Lung (tissue), 12 donors: ENCODE data around the gene PRKN. TPM values are rescaled to one million over a fixed set of nuclear protein-coding genes. Genes with fewer than 3 reads are reported as not detected.

Experiments used
- ATAC-seq: fragments of 200-7000 bp; cut with Tn5 transposase; one replicate; pipeline ENCODE4 v1.9.1; 2020; ENCODE audit warnings: moderate number of reproducible peaks; ENCODE audit not compliant: insufficient read depth, low FRiP score
- DNase-seq, 3 donors: peaks; one replicate each; pipeline ENCODE4 v3.0.0-alpha.2; 2013 to 2017
- H3K27ac ChIP-seq, 2 donors: one replicate each; pipeline ENCODE4 v1.5.1; 2013; ENCODE audit warnings: mild to moderate bottlenecking in 2 of 2, moderate library complexity in 2 of 2, control low read depth in 1 of 2, inconsistent platforms in 1 of 2, low read depth in 1 of 2, low read length in 1 of 2
- H3K27me3 ChIP-seq, 3 donors: one replicate each; pipeline ENCODE4 v1.5.1; 2013; ENCODE audit warnings: low read length in 2 of 3; ENCODE audit not compliant: control insufficient read depth in 3 of 3, insufficient read depth in 3 of 3
- H3K36me3 ChIP-seq, 4 donors: one replicate each; pipeline ENCODE4 v1.5.1; 2013; ENCODE audit warnings: low read length in 4 of 4, mild to moderate bottlenecking in 1 of 4, moderate library complexity in 1 of 4; ENCODE audit not compliant: control insufficient read depth in 4 of 4, insufficient read depth in 4 of 4
- H3K4me1 ChIP-seq, 5 donors: one replicate each; pipeline ENCODE4 v1.5.1; 2013; ENCODE audit warnings: low read length in 5 of 5, mild to moderate bottlenecking in 2 of 5, moderate library complexity in 1 of 5; ENCODE audit not compliant: control insufficient read depth in 5 of 5, insufficient read depth in 5 of 5
- H3K4me3 ChIP-seq: one replicate; pipeline ENCODE4 v1.5.1; 2013; ENCODE audit warnings: mild to moderate bottlenecking, control low read depth, moderate library complexity
- H3K9ac ChIP-seq, 2 donors: one replicate each; pipeline ENCODE4 v1.5.1; 2013; ENCODE audit warnings: low read length in 2 of 2, control low read depth in 1 of 2; ENCODE audit not compliant: insufficient read depth in 1 of 2
- H3K9me3 ChIP-seq, 4 donors: one replicate each; pipeline ENCODE4 v1.5.1; 2013; ENCODE audit warnings: low read length in 3 of 4, mild to moderate bottlenecking in 1 of 4, moderate library complexity in 1 of 4; ENCODE audit not compliant: control insufficient read depth in 4 of 4, insufficient read depth in 3 of 4
- CTCF ChIP-seq: IDR thresholded peaks from 2 replicates; pipeline ENCODE4 v1.5.1; 2012; ENCODE audit warnings: mild to moderate bottlenecking; ENCODE audit errors: control extremely low read depth, extremely low read depth
- WGBS, 2 donors: extraction: QIAGEN DNeasy Blood & Tissue Kit; methylation state at CpG; one replicate each; pipeline ENCODE4 v1.1.7; 2013; 5-methylcytosine and 5-hydroxymethylcytosine counted together
- polyA plus RNA-seq, 2 donors: library from polyadenylated mRNA; stranded (reverse); fragments of 200-250 nt; gene quantifications; one replicate each; pipeline ENCODE4 v1.2.1, GENCODE V29; 2013
- total RNA-seq, 2 donors: library from RNA; depleted of rRNA in 1 of 2; stranded (reverse); fragments of >200 nt in 1 of 2; gene quantifications; one replicate each; pipeline ENCODE4 v1.2.1, GENCODE V29; 2014 to 2021
- donor health status: control.
- donor health status: control.
- donor health status: Bipolar disorder and iron deficiency.
- donor health status: healthy.
- donor health status: DM: yes; HTN: yes; CAD: no.

PRKN gene
- total and polyA plus RNA-seq, 4 donors = 0.27 to 11.2 (median 3.1) TPM

GRCh38 chr6:162416307-162416706, 311.3 kb downstream of the PRKN start:
- no peak for DNase-seq
- 80 to 82% methylated on average over 2 of the region's 2 CpGs for WGBS, 2 donors
- no peak for ATAC-seq
- Histone ChIP-seq H3K4me1 (peaks cover 0 to 2% (median 0%) of the 10 kb centered on the region in 5 donors), H3K9me3 (no peaks in the 10 kb centered on the region), H3K27ac (no peak overlapping the region), H3K4me3 (no peak overlapping the region), H3K36me3 (no peaks in the 10 kb centered on the region), H3K27me3 (no peaks in the 10 kb centered on the region), H3K9ac (no peak overlapping the region)
- TF ChIP-seq CTCF = no peak

- 58 to 61% methylated on average over 8 of the region's 8 CpGs for WGBS, 2 donors
- no peak for TF ChIP-seq CTCF
- peaks cover 0 to 2% (median 0%) of the 10 kb centered on the region in 5 donors for H3K4me1 ChIP-seq
- ATAC-seq = no peak
- H3K27ac ChIP-seq = no peak overlapping the region
- no peak for DNase-seq
- no peaks in the 10 kb centered on the region for H3K27me3 ChIP-seq
- no peak overlapping the region for H3K4me3 ChIP-seq
- no peaks in the 10 kb centered on the region for H3K36me3 ChIP-seq
- H3K9me3 ChIP-seq = no peaks in the 10 kb centered on the region
- H3K9ac ChIP-seq = no peak overlapping the region
These were observed 317.6 kb downstream of the PRKN start for GRCh38 chr6:162409741-162410691.

GRCh38 chr6:162408826-162409535, 318.6 kb downstream of the PRKN start:
- H3K4me3 ChIP-seq = no peak overlapping the region
- peaks cover 0 to 2% (median 0%) of the 10 kb centered on the region in 5 donors for H3K4me1 ChIP-seq
- no peak overlapping the region for H3K9ac ChIP-seq
- DNase-seq = no peak
- no peak for ATAC-seq
- H3K9me3 ChIP-seq = no peaks in the 10 kb centered on the region
- 77 to 79% methylated on average over 5 of the region's 5 CpGs for WGBS, 2 donors
- no peaks in the 10 kb centered on the region for H3K27me3 ChIP-seq
- H3K27ac ChIP-seq = no peak overlapping the region
- no peaks in the 10 kb centered on the region for H3K36me3 ChIP-seq
- no peak for TF ChIP-seq CTCF
